ENCODE data around the gene FSTL1.
A peak's percentile ranks its signal among the peaks of the same experiment; 100 is the strongest.

FSTL1 gene

DNA sequence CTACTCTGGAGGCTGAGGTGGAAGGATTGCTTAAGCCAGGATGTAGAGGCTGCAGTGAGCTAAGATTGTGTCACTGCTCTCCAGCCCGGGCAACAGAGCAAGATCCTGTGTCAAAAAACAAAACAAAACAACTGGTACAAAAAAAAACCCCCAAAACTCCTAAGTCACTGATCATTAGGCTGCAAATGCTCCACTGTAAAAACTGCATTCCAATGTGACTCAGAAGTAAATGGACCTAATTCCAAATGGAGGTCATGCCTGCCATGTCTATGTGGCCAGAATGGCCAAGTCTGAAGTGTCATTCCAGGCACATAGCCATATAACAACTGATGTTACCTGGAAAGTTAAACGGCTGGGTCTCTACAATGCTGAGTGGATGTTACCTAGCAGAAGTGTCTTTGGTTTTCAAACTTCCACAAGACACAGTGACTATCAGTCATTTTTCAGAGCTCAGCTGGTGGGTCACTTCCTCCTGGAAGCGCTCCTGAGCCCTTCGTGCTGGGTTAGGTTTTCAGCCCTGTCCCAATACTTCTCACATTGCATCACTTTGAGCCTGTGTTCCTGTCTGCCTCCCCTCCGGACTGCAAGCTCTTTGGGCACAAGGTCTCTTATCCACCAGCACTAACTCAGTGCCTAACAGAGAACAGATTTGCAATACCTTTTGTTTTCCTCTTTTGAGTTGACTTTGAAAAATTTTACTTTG, 10.6 kb downstream of the FSTL1 start:
- no peak for DNase-seq (ENCODE audit: low read depth, low spot score)

DNA sequence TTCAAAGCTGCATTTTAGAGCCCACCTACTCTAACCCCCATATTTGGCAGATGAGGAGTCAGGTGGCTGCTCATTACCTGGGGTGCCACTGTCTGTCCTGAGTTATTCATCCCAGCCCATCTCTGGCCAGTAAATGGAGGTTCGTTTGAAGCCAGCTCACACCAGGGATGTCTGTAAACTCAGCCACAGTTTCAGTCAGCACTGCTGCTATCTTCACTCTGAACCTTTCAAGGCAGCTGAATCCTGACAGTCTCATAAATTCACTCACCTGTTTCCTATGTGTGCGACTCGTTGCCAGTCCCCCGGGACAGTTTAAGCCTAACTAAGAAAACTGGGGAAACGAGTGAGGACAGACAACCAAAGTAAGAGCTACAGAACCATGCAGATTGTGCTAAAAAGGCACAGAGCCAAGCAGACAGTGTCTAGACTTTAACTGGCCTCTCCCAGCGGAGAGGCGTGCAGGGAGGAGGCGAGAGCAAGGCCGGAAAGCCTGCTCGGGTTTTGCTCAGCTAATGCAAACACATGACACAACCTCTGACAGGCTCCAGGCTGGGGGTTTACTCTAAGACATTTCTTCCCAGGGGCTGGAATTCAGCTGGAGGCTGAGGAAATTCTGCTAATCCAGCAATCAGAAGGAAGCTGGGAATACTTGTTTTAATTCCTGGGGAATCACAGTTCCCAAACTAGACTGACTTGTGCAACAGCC, 12.0 kb downstream of the FSTL1 start:
- peak; percentile 58 for DNase-seq (ENCODE audit: low read depth, low spot score)

DNA sequence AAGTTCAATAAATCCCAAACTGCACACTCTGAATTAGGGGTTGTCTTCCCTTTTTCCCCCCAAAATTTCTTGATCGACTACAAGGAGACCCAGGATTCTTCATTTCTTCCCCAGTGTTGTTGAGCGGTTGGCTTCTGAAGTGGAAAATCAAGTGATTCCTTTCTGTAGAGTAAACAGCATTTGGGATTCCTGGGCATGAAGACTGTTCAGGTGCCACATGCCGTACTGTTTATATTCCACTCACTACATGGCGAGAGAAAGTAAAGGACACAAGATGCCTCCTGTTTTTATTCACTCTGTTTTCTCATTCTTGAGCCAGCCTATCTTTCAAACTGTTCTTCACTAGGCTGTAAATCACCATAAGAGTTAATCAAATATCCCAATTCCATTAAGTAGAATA, 12.6 kb downstream of the FSTL1 start:
- no peak for DNase-seq (ENCODE audit: low read depth, low spot score)

DNA sequence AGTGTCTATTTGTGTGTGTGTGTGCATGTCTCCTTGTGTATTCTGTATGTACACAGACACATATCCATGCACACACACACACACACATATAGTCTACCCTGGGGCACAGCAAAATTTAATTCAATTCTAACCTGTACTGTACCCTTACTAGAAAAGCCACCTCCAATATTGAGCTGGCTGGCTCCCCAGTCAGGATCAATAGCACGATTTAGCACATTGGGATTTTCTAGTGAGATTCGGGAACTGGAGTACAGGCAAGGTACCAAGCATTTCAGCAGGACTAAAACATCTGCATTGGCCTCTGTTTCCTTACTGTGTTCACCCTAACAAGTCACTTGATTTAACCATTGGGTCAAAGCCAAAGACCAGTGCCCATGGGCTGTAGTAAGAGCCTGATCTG, 13.2 kb downstream of the FSTL1 start:
- no peak for DNase-seq (ENCODE audit: low read depth, low spot score)

DNA sequence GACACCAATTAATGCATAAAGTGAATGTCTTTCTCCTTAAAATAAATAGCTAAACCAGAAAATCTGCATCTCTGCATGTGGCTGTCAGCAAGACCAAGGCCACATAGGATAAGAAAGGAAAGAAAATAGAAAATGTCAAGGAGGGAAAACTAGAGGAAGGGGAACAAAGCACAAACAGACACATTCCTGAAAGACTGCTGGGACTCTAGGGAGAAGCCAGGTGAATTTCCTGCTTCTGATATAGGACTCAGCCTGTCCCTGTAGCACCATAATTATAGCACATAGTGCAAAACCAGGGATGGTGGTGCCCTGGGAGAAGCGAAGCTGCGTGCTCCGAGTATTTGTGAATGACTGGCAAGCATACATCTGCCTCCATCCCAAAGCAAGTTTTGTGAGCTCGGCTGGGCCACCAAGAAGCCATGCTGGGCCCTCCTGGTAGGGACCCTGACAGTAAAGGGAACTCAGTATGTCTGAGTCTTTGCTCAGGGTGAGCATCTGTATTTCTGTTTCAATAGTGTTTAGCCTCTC, 14.2 kb downstream of the FSTL1 start:
- no peak for DNase-seq (ENCODE audit: low read depth, low spot score)

DNA sequence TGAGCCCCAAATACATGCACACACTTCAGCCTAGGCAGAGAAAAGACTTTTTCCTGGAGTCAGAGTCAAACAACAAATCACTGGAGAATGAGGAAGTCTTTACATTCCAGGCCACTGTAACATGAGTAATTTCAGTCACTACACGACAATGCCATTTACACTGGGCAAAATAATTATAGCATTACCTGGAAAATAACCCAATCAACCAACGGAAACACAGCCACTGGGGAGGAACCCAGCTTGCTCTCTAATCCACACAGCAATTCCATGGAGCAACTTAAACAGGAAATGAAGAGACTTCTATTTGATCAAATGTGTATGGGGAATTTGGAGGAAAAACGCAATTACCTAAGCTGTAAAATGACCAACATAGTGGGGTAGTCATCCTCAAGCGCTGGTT, 15.2 kb downstream of the FSTL1 start:
- DNase-seq (ENCODE audit: low read depth, low spot score) = no peak

DNA sequence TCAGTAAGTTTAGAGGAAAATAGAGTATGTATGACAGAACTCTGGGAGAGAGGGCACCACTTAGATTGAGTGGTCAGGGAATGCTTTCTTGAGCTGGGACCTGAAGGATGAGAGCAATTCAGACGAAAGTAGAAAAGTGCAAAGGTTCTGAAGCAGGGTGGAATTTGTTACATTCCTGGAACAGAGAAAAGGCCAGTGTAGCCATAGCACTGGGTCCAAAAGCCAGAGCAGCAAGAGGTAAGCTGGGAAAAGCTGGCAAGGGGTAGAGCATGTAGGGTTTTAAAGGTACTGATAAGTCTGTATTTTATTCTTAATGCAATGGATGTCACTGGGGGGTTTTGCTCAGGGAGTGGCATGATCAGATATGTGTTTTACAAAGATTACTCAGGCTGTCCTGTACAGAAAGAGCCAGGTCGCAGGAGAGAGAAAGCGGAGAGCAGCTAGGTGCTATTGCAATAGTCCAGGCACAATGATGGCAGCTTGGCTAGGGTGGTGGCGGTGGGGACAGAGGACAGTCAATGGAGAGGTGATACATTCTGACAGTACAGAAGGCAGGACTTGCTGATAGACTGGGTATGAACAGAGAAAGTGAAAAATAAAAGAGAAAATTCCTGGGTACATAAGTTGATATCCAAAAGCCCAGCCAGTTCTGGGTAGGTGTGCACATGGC, 17.0 kb downstream of the FSTL1 start:
- DNase-seq (ENCODE audit: low read depth, low spot score) = no peak

DNA sequence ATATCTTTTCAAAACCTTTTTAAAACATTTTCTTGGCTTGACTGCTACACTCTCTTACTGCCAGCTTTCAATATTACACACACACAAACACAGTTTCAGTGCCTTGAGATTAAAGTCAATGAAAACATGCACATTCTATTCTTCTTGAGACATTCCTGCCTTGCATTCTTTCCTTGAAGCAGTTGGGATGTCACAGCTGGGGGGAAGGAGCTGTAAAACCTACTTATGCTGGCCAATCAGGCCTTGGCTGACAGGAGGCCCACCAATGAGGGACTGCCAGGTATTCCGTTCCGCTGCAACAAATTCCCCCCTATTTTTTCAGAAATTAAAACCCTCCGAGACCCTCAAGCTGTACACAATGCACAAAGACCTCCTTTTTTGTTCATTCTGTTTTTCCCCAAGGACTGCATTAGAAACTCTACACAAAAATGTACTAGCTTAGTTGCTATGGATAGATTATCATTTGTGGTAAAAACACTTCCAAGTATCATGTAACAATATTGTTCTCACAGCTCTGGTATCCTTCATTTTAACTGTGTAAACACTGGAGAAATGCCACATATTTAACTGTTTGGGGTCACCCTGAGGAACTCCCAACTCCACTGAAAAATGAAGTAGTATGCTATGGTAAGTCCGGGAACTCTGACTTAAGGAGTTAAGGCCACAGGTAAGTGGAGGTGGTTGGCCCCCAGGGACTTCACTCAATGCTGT, 18.5 kb downstream of the FSTL1 start:
- no peak for DNase-seq (ENCODE audit: low read depth, low spot score)

DNA sequence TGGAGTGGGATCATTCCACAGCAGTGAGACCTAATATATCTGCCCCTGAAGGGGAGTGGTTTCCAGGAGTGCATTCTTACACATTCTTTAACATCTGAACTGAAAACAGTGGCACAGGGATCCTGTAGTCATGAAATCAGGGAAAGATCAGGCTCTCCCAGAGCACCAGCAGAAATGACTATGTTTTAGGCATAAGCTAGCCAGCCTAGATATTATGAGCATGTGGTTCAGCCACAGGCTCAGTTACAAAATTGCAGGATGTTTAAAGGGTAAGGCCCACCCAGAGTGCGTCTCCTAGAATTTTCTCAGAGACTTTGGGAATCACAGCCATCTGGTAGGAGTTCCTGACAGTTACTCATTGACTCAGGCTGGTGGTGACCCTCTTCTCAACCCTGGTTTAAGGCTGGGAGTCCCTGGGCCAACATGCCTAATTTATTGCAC, 20.9 kb downstream of the FSTL1 start:
- DNase-seq (ENCODE audit: low read depth, low spot score) = no peak

DNA sequence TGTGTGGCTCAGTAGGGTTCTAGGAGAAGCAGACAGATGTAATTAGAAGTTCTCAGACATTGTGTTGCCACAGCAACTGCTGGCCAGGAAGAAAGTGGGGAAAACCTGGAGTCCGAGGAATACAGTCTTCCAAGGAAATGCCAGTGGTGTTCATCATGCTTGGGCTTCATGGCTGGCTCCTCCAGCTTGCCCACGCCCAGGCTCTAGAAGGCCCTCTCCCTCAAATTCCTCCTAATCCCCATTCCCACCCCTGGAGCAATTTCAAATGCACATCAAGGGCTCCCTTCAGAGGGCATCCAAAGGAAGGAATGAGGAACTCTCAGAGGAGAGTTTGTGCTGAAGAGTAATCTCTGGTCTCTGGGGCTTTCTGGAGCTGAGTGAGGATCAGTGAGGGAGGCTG, 21.9 kb downstream of the FSTL1 start:
- no peak for DNase-seq (ENCODE audit: low read depth, low spot score)

DNA sequence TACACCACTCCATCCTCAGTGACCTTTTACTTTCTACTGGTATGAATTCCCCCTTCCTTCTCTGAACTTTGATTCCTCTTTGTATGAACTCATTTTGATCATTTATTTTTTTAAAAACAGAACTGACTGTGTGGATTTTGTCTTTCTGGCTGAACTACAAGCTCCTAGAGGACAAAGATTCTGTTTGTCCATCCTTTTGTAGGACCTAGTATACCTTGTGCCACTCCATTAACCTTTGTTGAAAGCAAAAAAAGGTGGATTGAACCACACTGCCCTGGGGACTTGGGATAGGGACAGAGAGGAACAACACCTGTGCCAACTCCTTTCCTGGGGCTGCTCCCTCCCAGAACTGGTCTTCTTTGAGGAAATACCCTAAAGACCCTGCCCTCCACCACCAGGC, 23.6 kb downstream of the FSTL1 start:
- no peak for DNase-seq (ENCODE audit: low read depth, low spot score)

DNA sequence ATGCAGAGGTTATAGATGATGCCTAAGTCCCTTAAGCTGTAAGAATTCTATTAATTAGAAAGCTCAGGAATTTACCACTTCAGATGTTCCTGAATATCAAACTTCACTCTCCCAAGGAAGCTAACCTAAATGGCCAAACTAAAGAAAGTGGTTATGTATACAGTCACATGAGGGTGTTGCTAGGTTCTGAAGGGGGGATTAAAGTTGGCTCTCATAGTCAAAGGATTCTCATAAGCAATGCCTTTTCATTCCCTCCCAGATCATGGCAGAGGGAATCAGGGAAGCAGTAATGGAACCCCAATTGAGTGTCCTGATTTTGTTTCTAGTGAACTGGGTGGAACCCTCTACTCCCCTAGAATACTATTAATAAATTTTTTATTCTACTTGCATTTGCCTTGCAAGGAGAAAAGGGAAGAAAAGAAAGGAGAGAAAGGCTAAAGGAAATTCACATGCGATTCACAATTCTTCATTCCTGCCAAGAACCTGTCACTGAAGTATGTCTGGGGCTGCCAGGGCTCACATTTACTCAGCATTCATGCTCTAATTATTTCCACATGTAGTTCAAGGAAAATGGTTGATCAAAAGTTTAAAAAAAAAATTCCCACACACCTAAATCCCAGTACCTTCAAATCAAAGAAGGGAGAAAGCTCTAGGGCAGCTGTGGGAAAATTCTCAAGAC, 25.1 kb downstream of the FSTL1 start:
- DNase-seq (ENCODE audit: low read depth, low spot score) = no peak

DNA sequence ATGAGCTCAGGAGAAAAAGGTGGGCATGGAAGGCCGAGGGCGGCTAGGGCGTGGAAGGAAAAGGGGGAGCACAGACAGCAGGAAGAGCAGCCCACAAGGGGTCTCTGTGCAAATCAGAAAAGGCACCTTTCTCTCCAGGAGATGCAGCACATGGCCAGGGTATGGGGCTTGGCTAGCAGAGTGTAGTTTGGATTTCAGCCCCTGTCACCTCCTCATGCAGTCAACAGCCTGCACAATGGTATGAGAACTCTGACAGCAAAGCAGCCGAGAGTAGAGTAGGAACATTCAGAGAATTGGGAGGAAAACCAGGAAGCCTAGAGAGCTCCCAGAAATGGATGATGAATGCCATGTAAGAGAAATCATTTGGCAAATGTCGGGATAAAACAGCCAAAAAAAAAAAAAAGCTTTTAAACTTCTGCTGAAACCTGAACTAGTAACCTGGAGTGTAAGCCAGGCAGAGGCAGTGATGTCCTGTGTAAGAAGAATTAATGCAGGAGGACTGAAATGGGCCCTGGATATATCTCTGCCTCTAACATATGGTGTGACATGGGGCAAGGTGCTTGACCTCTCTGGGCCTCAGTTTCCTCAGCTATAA, 25.7 kb downstream of the FSTL1 start:
- DNase-seq (ENCODE audit: low read depth, low spot score) = no peak

DNA sequence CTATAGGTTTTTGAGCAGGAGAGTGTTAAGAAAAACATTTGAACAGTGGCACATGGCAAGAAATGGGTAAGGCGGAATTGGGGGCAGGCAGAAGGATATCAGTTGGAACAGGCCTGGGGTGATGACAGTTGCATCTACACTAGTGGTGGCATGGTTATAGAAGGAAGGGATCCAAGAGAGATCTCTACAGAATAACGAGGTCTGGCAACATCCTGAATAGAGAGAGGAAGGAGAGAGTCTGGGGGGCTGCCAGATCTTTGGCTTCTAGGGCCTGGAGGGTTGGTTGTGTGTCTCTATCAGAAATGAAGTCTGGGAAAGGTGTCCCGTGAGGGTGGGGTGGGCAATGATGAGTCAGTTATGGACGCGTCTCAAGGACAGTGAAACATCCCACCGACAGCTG, 26.3 kb downstream of the FSTL1 start:
- DNase-seq (ENCODE audit: low read depth, low spot score) = no peak

DNA sequence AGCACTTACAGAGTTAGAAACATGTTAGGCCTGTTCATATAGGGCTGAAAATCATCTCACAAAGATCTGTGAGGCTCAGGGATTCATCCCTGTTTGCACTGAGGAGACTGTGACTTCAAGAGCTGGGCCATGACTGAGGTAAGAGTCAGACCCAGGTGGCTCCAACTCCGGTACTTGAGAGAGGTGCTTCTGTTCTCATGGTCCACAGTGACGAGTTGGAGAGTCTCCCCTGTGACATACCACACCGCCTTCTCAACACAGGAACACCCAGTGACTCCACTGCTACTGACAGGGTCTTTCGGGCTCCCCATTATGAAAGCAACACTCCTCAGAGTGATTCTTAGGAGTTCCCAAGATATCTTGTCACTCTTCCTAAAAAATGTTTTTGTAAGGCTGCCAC, 27.4 kb downstream of the FSTL1 start:
- no peak for DNase-seq (ENCODE audit: low read depth, low spot score)

DNA sequence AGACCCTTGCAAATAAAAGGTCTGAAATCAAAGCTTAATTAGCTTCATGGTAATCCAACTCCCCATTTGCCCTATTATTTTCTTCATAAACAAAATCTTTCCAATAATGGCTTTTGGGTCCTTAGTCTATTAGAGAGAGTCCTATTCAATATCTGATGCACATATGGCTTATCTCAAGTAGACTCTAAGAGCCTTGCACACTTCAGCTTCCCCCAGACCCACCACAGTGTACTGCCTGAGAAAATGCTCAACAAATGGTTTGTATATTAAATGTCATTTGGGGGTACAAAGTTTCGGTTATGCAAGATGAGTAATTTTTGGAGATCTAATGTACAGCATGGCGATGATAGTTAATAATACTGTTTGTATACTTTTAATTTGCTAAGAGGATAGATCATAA, 28.9 kb downstream of the FSTL1 start:
- DNase-seq (ENCODE audit: low read depth, low spot score) = no peak

DNA sequence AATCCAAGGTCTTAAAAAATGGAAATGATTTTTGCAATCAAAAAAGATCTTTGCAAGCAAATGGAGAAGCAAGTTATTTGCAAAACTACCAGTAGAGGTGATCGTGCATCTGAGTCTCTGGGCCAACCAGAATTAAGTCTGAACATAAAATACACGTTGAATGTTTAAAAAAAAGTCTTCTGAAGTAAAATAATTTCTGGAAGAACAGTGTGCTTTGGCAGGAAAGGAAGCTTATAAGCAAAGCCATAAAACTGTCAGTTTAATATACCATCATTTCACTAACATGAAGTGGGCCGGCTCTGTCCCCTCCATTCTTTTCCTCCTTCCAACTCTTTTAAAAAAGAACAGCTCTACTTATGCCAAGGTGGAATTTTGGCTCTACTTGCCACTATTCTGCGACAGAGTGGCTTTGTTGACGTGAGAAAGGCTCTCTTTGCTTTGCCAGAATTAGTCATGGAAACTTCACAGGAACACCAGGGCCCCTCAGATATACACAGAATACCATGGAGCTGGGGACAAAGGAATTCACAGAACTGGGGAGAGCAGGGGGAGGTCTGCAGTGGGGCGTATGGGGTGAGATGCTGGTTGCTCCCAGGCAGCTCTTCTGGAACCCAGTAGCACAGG, 29.8 kb downstream of the FSTL1 start:
- DNase-seq (ENCODE audit: low read depth, low spot score) = no peak

DNA sequence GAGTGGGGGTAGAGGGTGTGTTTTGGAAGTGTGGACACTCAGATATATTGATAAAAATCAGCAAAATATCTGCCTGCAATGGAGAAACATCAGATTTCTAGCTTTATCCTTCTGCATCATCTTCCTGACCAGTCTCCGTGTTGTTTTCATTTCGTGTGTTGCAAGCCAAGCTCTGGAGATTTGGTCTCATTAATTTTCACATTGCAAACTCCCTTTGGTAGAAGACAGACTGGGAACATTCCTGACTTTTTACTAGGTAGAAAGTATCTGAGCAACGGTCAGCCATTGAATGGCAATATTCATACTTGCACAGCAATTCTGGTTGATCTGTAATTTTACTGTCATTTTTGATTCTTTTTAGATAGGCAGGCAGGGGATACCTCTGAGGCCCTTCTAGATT, 30.4 kb downstream of the FSTL1 start:
- DNase-seq (ENCODE audit: low read depth, low spot score) = no peak

DNA sequence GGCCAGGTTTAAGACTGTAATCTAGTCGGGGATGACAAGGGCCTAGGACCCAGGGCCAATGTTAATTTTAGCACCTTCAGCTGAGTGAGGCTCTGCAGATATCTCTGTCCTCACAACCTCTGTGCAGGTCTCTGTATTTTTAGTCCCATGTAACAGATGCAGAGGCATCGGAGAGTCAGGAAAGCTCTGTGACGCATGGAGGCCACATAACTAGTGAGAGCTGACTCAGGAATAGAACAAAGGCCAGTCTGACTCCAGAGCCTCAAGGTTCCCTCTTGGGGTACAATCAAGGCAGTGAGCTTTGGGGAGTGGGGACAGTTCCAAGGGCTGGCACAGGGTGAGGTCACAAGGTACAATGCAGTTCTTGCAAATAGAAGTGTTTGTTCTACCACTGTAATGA, 31.0 kb downstream of the FSTL1 start:
- no peak for DNase-seq (ENCODE audit: low read depth, low spot score)

DNA sequence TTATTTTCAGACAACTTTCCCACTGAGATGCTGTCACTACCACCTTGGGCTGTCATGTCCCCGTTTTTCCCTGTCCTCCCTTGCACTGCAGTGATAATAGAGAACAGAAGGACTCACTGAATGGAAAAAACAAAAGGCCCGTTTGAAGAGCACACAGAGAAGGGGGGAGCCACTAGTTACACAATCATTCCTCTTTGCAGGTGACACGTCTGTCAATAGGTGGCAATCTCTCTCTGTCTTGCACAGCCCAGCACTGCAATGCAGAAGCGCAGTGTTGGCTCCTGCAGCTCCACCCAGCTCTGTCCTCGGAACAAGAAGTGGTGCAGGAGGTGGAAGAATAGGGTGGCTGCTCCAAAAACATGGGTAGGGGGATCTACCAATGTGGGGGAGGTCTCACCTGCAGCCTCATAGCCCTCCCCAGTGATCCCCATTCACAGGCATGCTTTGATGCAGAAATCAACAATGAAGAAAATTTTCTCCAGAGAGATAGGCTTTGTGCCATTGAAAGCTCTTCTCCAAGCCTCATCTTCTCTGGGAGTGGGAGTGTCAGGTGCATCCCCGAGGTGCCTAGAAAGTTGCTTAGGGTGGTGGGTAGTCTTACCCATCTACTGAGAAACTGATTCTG, 31.8 kb downstream of the FSTL1 start:
- no peak for DNase-seq (ENCODE audit: low read depth, low spot score)

Measured in brain pericyte (primary cell).